SU-DHL-6 (cell line): ENCODE data around the gene NOTCH2.
"Not testable (repeated sequence)": the region's sequence is repeated elsewhere in the genome, so short reads cannot be mapped to it uniquely, and the experiment has no call there.

ENCODE experiments used
- H2AFZ ChIP-seq: fragments of 200-600 bp; sonication (generic); 2 replicates; pipeline ENCODE4 v1.6.1; 2014; ENCODE audit warnings: low read depth, mild to moderate bottlenecking, moderate library complexity, mixed read lengths, antibody characterized with exemption, low read length; ENCODE audit not compliant: severe bottlenecking
- H3F3A ChIP-seq: fragments of 200-600 bp; shearing (Covaris generic); 2 replicates; pipeline ENCODE4 v1.6.0; 2016; ENCODE audit warnings: antibody characterized with exemption, mild to moderate bottlenecking; ENCODE audit not compliant: insufficient read depth
- H3K27ac ChIP-seq: fragments of 200-600 bp; sonication (generic); 2 replicates; pipeline ENCODE4 v1.5.1; 2016; ENCODE audit warnings: low read depth, mild to moderate bottlenecking, low read length, moderate library complexity, mixed read lengths
- H3K27me3 ChIP-seq: fragments of 200-600 bp; sonication (generic), shearing (Covaris generic); 2 replicates; pipeline ENCODE4 v1.6.0; 2014; ENCODE audit warnings: mild to moderate bottlenecking, low read length
- H3K36me3 ChIP-seq: fragments of 200-600 bp; sonication (generic); 2 replicates; pipeline ENCODE4 v1.6.1; 2014; ENCODE audit warnings: mild to moderate bottlenecking, low read length, mixed read lengths
- H3K4me2 ChIP-seq: fragments of 300-600, 200-600 bp; shearing (Covaris generic), sonication (generic); 2 replicates; pipeline ENCODE4 v1.6.0; 2014; ENCODE audit warnings: low read length, low read depth, mild to moderate bottlenecking; ENCODE audit not compliant: poor library complexity, severe bottlenecking
- H3K4me3 ChIP-seq: fragments of 200-600 bp; sonication (generic); 2 replicates; pipeline ENCODE4 v1.5.1; 2014; ENCODE audit warnings: antibody characterized with exemption, low read length, mild to moderate bottlenecking, mixed read lengths; ENCODE audit not compliant: insufficient read depth, poor library complexity, severe bottlenecking
- H3K79me2 ChIP-seq: fragments of 200-600 bp; sonication (generic); 2 replicates; pipeline ENCODE4 v1.6.1; 2014; ENCODE audit warnings: mild to moderate bottlenecking, low read length, moderate library complexity; ENCODE audit not compliant: insufficient read depth
- H3K9ac ChIP-seq: fragments of 200-600 bp; sonication (generic); 2 replicates; pipeline ENCODE4 v1.7.0; 2014; ENCODE audit warnings: mild to moderate bottlenecking, low read length
- H3K9me2 ChIP-seq: fragments of 200-600 bp; sonication (generic); replicated peaks from 2 replicates; pipeline ENCODE4 v1.6.1; 2014; ENCODE audit warnings: low read length; ENCODE audit not compliant: insufficient read depth
- H3K9me3 ChIP-seq: fragments of 200-600 bp; sonication (generic); 2 replicates; pipeline ENCODE4 v1.6.1; 2014; ENCODE audit warnings: low read length, mixed read lengths; ENCODE audit not compliant: insufficient read depth
- H4K20me1 ChIP-seq: fragments of 200-600 bp; sonication (generic); 2 replicates; pipeline ENCODE4 v1.6.1; 2014; ENCODE audit warnings: low read depth, mild to moderate bottlenecking, antibody characterized with exemption, low read length, moderate library complexity, mixed read lengths
- EZH2phosphoT487 ChIP-seq: fragments of 200-600 bp; sonication (generic), shearing (Covaris generic); conservative IDR thresholded peaks from 2 replicates; pipeline ENCODE4 v1.6.1; 2018; ENCODE audit warnings: mild to moderate bottlenecking, antibody characterized with exemption, low read length, moderate library complexity, mixed read lengths
- TF ChIP-seq, protein P1 (sequence below): fragments of 200-600 bp; sonication (generic); IDR thresholded peaks from one replicate; pipeline ENCODE4 v1.5.1; 2017; ENCODE audit warnings: antibody characterized with exemption, mild to moderate bottlenecking, low read length, moderate library complexity; ENCODE audit not compliant: insufficient read depth, poor library complexity, severe bottlenecking

The NOTCH2 gene

DNA sequence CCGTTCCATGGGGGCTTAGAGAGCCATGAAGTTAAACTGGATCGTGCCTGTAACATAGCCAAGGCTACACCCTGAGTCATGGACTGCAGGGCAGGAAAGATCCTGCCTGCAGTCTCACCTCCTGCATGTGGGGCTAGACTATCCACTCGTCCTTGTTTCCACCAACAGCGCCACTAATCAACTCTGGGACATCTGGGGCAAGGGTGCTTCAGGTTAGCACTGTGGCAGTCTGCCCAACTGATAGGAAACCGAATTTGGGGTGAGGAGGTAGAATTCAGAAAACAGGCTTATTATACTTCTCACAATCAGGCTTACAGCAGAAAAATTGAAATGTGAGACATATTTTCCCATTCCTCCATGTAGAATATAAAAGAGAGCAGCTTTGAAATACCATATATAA is 88.0 kb downstream of the NOTCH2 start:
- H3K36me3 ChIP-seq = no peaks in the 10 kb centered on the region

GRCh38 chr1:119978018-119978505 is 91.4 kb downstream of the NOTCH2 start:
- H3K27me3 ChIP-seq = no peaks in the 10 kb centered on the region
- H3K27ac ChIP-seq = no peak overlapping the region
- H2AFZ ChIP-seq = no peak overlapping the region
- H3K36me3 ChIP-seq = no peaks in the 10 kb centered on the region
- no peak overlapping the region for H3K4me3 ChIP-seq
- no peaks in the 10 kb centered on the region for H3K9me3 ChIP-seq
- H3F3A ChIP-seq = no peaks in the 10 kb centered on the region
- H3K79me2 ChIP-seq = no peaks in the 10 kb centered on the region
- TF ChIP-seq EZH2phosphoT487 = no peak
- no peak overlapping the region for H3K9ac ChIP-seq
- no peak overlapping the region for H3K4me2 ChIP-seq
- no peaks in the 10 kb centered on the region for H3K9me2 ChIP-seq
- no peaks in the 10 kb centered on the region for H4K20me1 ChIP-seq

More for the DNA sequence above, 88.0 kb downstream of the NOTCH2 start:
- TF ChIP-seq EZH2phosphoT487 = no peak
- TF ChIP-seq, protein P1, sequence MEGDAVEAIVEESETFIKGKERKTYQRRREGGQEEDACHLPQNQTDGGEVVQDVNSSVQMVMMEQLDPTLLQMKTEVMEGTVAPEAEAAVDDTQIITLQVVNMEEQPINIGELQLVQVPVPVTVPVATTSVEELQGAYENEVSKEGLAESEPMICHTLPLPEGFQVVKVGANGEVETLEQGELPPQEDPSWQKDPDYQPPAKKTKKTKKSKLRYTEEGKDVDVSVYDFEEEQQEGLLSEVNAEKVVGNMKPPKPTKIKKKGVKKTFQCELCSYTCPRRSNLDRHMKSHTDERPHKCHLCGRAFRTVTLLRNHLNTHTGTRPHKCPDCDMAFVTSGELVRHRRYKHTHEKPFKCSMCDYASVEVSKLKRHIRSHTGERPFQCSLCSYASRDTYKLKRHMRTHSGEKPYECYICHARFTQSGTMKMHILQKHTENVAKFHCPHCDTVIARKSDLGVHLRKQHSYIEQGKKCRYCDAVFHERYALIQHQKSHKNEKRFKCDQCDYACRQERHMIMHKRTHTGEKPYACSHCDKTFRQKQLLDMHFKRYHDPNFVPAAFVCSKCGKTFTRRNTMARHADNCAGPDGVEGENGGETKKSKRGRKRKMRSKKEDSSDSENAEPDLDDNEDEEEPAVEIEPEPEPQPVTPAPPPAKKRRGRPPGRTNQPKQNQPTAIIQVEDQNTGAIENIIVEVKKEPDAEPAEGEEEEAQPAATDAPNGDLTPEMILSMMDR = no peak
- H3K9me2 ChIP-seq = no peaks in the 10 kb centered on the region
- H3K9ac ChIP-seq = no peak overlapping the region
- H3K79me2 ChIP-seq = no peaks in the 10 kb centered on the region
- H2AFZ ChIP-seq = no peak overlapping the region
- H3K9me3 ChIP-seq = no peaks in the 10 kb centered on the region
- no peak overlapping the region for H3K4me2 ChIP-seq
- no peaks in the 10 kb centered on the region for H3F3A ChIP-seq
- H3K4me3 ChIP-seq = no peak overlapping the region
- H4K20me1 ChIP-seq = no peaks in the 10 kb centered on the region
- H3K27ac ChIP-seq = no peak overlapping the region
- H3K27me3 ChIP-seq = no peaks in the 10 kb centered on the region

DNA sequence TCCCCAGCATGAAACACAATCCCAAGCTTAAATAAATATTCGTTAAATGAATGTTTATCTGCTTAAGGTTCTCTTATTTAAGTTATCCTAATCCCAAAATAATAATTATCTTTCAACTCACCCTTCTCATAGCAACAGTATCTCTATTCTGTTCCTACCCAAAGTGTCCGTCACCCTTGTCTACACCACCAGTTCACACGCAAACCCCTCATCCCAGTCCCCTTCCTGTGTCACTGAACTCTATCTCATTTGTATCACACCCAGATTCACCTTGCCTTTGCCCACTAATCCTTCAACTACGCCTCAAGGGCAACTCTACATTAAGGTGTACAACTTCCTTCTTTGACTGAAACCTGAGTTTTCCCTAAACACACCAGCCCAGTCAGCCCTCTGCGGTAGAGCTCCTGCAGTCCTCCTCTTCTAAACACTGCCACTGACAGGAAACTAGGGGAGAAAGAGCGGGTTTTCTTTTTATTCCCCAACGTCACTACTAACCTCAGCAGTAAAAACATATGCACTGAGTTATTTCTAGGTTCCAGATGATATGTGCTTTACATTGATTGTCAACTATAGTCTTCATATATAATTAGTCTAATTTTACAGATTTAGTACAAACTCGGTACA is 92.2 kb downstream of the NOTCH2 start:
- H3K79me2 ChIP-seq, H3K9me2 ChIP-seq, H3K36me3 ChIP-seq, H3K27me3 ChIP-seq, H3F3A ChIP-seq, H4K20me1 ChIP-seq, H3K27ac ChIP-seq, H3K4me2 ChIP-seq, H3K9me3 ChIP-seq, H3K4me3 ChIP-seq, H3K9ac ChIP-seq, H2AFZ ChIP-seq: not testable (repeated sequence)

DNA sequence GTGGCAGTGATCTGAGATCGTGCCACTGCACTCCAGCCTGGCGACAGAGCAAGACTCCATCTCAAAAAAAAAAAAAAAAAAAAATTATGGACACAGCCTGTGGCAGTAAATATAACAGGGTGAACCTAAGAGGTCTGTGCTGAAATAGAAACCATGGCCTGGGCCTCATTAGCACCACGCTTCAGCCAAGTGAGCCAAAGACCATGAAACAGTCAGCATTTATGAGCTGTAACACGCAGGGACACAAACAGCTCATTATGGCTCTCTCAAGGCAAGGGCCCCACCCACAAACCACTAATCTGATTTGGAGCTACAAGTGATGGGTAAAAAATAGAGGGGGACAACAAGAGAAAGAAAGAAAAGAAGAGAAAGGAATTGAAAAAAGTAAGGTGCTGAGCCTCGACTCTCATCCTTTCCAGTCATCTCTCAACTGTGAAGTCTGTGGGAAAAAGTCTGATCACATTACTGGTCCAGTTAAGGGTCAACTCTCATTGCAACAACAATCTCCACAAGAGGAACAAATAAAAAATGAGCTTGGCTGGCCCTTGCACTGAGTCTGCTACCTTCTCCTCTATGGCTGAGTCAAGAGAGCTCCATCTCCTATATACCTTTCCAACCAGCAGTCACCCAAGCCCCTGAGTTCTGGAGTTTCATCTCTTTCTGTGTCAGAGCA is 93.7 kb downstream of the NOTCH2 start:
- H3K27ac ChIP-seq, H3F3A ChIP-seq, H3K79me2 ChIP-seq: not testable (repeated sequence)

DNA sequence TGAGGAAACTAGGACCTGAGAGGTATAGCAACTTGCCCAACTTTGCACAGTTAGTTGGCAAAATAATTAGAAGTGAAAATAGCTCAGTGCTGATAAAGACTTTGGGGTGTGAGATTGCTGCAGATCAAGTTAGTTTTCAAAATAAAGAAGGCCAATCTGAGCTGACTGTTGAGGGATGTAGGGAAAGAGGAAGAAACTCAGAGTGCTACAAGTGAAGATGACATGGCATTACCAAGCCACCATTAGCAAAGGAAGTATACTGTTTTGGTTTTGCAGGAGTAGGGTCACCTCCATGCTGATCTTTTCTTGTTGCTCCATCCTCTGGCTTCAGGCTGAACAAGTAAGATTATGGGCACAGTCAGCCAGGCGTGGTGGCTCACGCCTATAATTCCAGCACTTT is 94.5 kb downstream of the NOTCH2 start:
- Histone ChIP-seq H3K36me3 (no peaks in the 10 kb centered on the region), H4K20me1 (no peaks in the 10 kb centered on the region), H3K9ac (no peak overlapping the region), H3K9me2 (no peaks in the 10 kb centered on the region), H3F3A (no peaks in the 10 kb centered on the region), H3K4me2 (no peak overlapping the region), H3K27me3 (no peaks in the 10 kb centered on the region), H3K27ac (no peak overlapping the region), H2AFZ (no peak overlapping the region), H3K79me2 (no peaks in the 10 kb centered on the region), H3K9me3 (no peaks in the 10 kb centered on the region), H3K4me3 (no peak overlapping the region)
- TF ChIP-seq, protein P1 = no peak
- TF ChIP-seq EZH2phosphoT487 = no peak

More for the DNA sequence above, 93.7 kb downstream of the NOTCH2 start:
- not testable (repeated sequence) for H3K4me2 ChIP-seq, H3K9ac ChIP-seq, H3K9me3 ChIP-seq, H3K36me3 ChIP-seq, H4K20me1 ChIP-seq, H2AFZ ChIP-seq, H3K9me2 ChIP-seq, H3K4me3 ChIP-seq, H3K27me3 ChIP-seq
